ENCODE data around the gene CR1. TPM values are rescaled to one million over a fixed set of nuclear protein-coding genes. Genes with fewer than 3 reads are reported as not detected.

CR1 gene
- total and polyA plus RNA-seq, 2 experiments from 2014 or later, result 0.20 TPM; not detected in 1

DNA sequence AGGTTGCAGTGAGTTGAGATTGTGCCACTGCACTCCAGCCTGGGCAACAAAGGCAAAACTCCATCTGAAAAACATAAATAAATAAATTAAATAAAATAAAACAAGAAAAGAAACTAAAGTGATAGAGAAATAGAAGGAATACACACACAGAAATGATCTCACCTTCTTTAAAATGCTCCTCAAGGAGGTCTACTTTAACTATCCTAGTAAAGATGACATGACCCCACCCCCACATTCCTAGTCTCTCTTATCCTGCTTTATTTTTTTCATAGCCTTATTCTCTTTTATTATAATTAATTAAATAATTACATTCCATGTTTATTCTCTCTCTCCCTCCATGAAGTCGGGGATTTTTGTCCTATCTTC, 131.0 kb downstream of the CR1 start:
- Histone ChIP-seq H2AFZ (no peak overlapping the region), H3K27ac (no peak overlapping the region), H3K4me2 (no peak overlapping the region), H3K27me3 (no peaks in the 10 kb centered on the region), H4K20me1 (ENCODE audit: insufficient read depth, poor library complexity, severe bottlenecking) (no peaks in the 10 kb centered on the region), H3K79me2 (no peaks in the 10 kb centered on the region), H3K9me2 (replicated peaks; ENCODE audit: insufficient read depth) (no peaks in the 10 kb centered on the region), H3K9me3 (ENCODE audit: low read depth) (no peaks in the 10 kb centered on the region), H3K4me1 (ENCODE audit: insufficient read depth) (no peaks in the 10 kb centered on the region), H3K4me3 (no peak overlapping the region), H3K36me3 (replicated peaks; ENCODE audit: insufficient read depth, low read depth) (no peaks in the 10 kb centered on the region)
- WGBS (ENCODE audit: low lambda C conversion rate, missing lambda C conversion rate), result 88% methylated on average over 1 of the region's 1 CpG
- no peak for TF ChIP-seq EZH2phosphoT487 (IDR thresholded peaks at IDR 0.05; ENCODE audit: low read depth, severe bottlenecking, unreplicated experiment)
- TF ChIP-seq EZH2 (IDR thresholded peaks at IDR 0.05; ENCODE audit: borderline replicate concordance), result no peak
- TF ChIP-seq, protein P1, sequence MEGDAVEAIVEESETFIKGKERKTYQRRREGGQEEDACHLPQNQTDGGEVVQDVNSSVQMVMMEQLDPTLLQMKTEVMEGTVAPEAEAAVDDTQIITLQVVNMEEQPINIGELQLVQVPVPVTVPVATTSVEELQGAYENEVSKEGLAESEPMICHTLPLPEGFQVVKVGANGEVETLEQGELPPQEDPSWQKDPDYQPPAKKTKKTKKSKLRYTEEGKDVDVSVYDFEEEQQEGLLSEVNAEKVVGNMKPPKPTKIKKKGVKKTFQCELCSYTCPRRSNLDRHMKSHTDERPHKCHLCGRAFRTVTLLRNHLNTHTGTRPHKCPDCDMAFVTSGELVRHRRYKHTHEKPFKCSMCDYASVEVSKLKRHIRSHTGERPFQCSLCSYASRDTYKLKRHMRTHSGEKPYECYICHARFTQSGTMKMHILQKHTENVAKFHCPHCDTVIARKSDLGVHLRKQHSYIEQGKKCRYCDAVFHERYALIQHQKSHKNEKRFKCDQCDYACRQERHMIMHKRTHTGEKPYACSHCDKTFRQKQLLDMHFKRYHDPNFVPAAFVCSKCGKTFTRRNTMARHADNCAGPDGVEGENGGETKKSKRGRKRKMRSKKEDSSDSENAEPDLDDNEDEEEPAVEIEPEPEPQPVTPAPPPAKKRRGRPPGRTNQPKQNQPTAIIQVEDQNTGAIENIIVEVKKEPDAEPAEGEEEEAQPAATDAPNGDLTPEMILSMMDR (IDR thresholded peaks at IDR 0.05; ENCODE audit: poor library complexity), result no peak
- DNase-seq (ENCODE audit: low spot score), result no peak

DNA sequence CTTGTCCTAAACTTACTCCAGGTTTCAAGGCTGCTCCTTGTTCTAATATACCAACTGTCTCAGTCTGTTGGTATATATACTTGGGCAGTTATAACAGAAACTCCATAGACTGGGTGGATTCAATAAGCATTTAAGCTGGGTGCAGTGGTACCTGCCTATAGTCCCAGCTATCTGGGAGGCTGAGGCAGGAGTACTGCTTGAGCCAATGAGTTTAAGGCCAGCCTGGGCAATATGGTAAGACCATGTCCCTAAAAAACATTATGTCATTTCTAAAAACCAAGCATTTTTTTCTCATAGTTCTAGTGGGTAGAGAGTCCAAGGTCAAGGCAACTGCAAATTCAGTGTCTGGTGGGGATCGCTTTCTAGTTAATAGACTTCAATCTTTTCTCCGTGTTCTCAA, 131.5 kb downstream of the CR1 start:
- TF ChIP-seq EZH2phosphoT487 (IDR thresholded peaks at IDR 0.05; ENCODE audit: low read depth, severe bottlenecking, unreplicated experiment), result no peak
- TF ChIP-seq EZH2 (IDR thresholded peaks at IDR 0.05; ENCODE audit: borderline replicate concordance), result no peak
- TF ChIP-seq, protein P1 (IDR thresholded peaks at IDR 0.05; ENCODE audit: poor library complexity), result no peak
- no peaks in the 10 kb centered on the region for H3K27me3 ChIP-seq
- H3K9me3 ChIP-seq (ENCODE audit: low read depth), result no peaks in the 10 kb centered on the region
- H3K27ac ChIP-seq, result no peak overlapping the region
- H3K4me3 ChIP-seq, result no peak overlapping the region
- no peaks in the 10 kb centered on the region for H4K20me1 ChIP-seq (ENCODE audit: insufficient read depth, poor library complexity, severe bottlenecking)
- H3K4me2 ChIP-seq, result no peak overlapping the region
- H3K9me2 ChIP-seq (replicated peaks; ENCODE audit: insufficient read depth), result no peaks in the 10 kb centered on the region
- H3K79me2 ChIP-seq, result no peaks in the 10 kb centered on the region
- no peaks in the 10 kb centered on the region for H3K4me1 ChIP-seq (ENCODE audit: insufficient read depth)
- no peak overlapping the region for H2AFZ ChIP-seq
- H3K36me3 ChIP-seq (replicated peaks; ENCODE audit: insufficient read depth, low read depth), result no peaks in the 10 kb centered on the region
- WGBS (ENCODE audit: low lambda C conversion rate, missing lambda C conversion rate), result 96% methylated on average over 2 of the region's 2 CpGs
- DNase-seq (ENCODE audit: low spot score), result no peak

DNA sequence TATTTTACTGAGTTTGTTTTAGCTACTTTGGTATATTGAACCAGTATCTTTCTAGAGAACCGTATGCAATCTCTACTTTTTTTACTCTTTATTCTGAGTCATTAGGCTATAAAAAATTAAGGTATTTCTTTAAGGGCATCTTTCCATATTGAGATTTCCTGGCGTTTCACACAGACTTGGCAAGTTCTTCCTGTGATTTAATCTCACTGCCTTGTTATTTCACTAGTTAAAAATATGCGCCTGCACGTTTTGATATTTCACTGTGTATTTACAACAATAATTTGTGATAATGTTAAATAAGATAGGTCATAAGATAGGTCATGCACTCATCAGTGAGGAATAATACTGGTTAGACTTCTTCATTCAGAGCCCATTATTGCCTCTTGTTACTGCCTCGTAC, 132.8 kb downstream of the CR1 start:
- Histone ChIP-seq H3K27me3 (no peaks in the 10 kb centered on the region), H3K36me3 (replicated peaks; ENCODE audit: insufficient read depth, low read depth) (no peaks in the 10 kb centered on the region), H3K4me3 (no peak overlapping the region), H3K9me3 (ENCODE audit: low read depth) (no peaks in the 10 kb centered on the region), H3K4me1 (ENCODE audit: insufficient read depth) (no peaks in the 10 kb centered on the region), H3K9me2 (replicated peaks; ENCODE audit: insufficient read depth) (no peaks in the 10 kb centered on the region), H4K20me1 (ENCODE audit: insufficient read depth, poor library complexity, severe bottlenecking) (no peaks in the 10 kb centered on the region), H3K4me2 (no peak overlapping the region), H2AFZ (no peak overlapping the region), H3K79me2 (no peaks in the 10 kb centered on the region), H3K27ac (no peak overlapping the region)
- TF ChIP-seq, protein P1 (IDR thresholded peaks at IDR 0.05; ENCODE audit: poor library complexity), result no peak
- TF ChIP-seq EZH2phosphoT487 (IDR thresholded peaks at IDR 0.05; ENCODE audit: low read depth, severe bottlenecking, unreplicated experiment) (no peak), EZH2 (IDR thresholded peaks at IDR 0.05; ENCODE audit: borderline replicate concordance) (no peak)
- 91% methylated on average over 5 of the region's 5 CpGs for WGBS (ENCODE audit: low lambda C conversion rate, missing lambda C conversion rate)
- DNase-seq (ENCODE audit: low spot score), result no peak

DNA sequence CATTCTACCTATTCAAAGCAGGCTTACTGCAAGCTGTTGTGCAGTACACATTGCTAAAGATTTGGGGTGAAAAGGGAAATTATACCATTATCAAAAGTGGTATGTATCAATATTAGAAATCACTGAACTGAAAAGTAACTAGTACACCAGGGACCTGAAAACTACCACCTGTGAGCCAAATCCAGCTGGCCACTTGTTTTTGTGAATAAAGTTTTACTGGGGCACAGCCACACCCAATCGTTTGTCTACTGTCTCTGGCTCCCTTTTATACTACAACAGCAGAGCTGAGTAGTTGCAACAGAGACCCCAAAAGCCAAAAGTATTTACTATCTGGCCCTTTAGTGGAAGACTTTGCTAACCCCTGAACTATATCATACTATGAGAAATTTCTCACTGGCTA, 135.2 kb downstream of the CR1 start:
- Histone ChIP-seq H3K9me2 (replicated peaks; ENCODE audit: insufficient read depth) (no peaks in the 10 kb centered on the region), H3K9me3 (ENCODE audit: low read depth) (no peaks in the 10 kb centered on the region), H4K20me1 (ENCODE audit: insufficient read depth, poor library complexity, severe bottlenecking) (no peaks in the 10 kb centered on the region), H3K27me3 (no peaks in the 10 kb centered on the region), H2AFZ (no peak overlapping the region), H3K4me1 (ENCODE audit: insufficient read depth) (no peaks in the 10 kb centered on the region), H3K4me3 (no peak overlapping the region), H3K4me2 (no peak overlapping the region), H3K79me2 (no peaks in the 10 kb centered on the region), H3K27ac (no peak overlapping the region), H3K36me3 (replicated peaks; ENCODE audit: insufficient read depth, low read depth) (no peaks in the 10 kb centered on the region)
- DNase-seq (ENCODE audit: low spot score), result no peak
- TF ChIP-seq EZH2 (IDR thresholded peaks at IDR 0.05; ENCODE audit: borderline replicate concordance) (no peak), EZH2phosphoT487 (IDR thresholded peaks at IDR 0.05; ENCODE audit: low read depth, severe bottlenecking, unreplicated experiment) (no peak)
- TF ChIP-seq, protein P1 (IDR thresholded peaks at IDR 0.05; ENCODE audit: poor library complexity), result no peak
- WGBS (ENCODE audit: low lambda C conversion rate, missing lambda C conversion rate), result 96% methylated on average over 1 of the region's 1 CpG

Data from hepatocyte (in vitro differentiated cells).